HG03432 (cell line): ENCODE results near the gene SMAD7.

Experiments
- ATAC-seq: cut with Tn5 transposase; IDR thresholded peaks from one replicate; pipeline ENCODE4 v1.9.1; 2021; ENCODE audit warnings: mild to moderate bottlenecking, moderate library complexity; ENCODE audit not compliant: unreplicated experiment

SMAD7 gene

GRCh38 chr18:48986851-48987761, 36.3 kb upstream of the SMAD7 start:
- no peak for ATAC-seq

- no peak for ATAC-seq
These were observed 34.4 kb upstream of the SMAD7 start for GRCh38 chr18:48985161-48985560.

- ATAC-seq, result no peak
These were observed 33.1 kb upstream of the SMAD7 start for GRCh38 chr18:48983793-48984437.

GRCh38 chr18:48982266-48982665, 31.5 kb upstream of the SMAD7 start:
- no peak for ATAC-seq

GRCh38 chr18:48979944-48980890, 29.5 kb upstream of the SMAD7 start:
- no peak for ATAC-seq

- no peak for ATAC-seq
These were observed 27.1 kb upstream of the SMAD7 start for GRCh38 chr18:48977914-48978313.

- peak; percentile 75 for ATAC-seq
These were observed 25.3 kb upstream of the SMAD7 start for GRCh38 chr18:48975817-48976649.

- ATAC-seq, result peak; percentile 16
These were observed 24.5 kb upstream of the SMAD7 start for GRCh38 chr18:48975120-48975816.

GRCh38 chr18:48974304-48975119, 23.7 kb upstream of the SMAD7 start:
- no peak for ATAC-seq

- no peak for ATAC-seq
These were observed 23.0 kb upstream of the SMAD7 start for GRCh38 chr18:48973731-48974130.

GRCh38 chr18:48968412-48969215, 17.8 kb upstream of the SMAD7 start:
- ATAC-seq, result no peak

GRCh38 chr18:48967545-48967944, 16.8 kb upstream of the SMAD7 start:
- no peak for ATAC-seq

GRCh38 chr18:48966523-48966922, 15.8 kb upstream of the SMAD7 start:
- ATAC-seq, result no peak

- ATAC-seq, result no peak
These were observed 13.1 kb upstream of the SMAD7 start for GRCh38 chr18:48963586-48964470.

GRCh38 chr18:48962994-48963561, 12.3 kb upstream of the SMAD7 start:
- ATAC-seq, result no peak

- no peak for ATAC-seq
These were observed 11.7 kb upstream of the SMAD7 start for GRCh38 chr18:48962252-48962993.
